ENCODE data around the gene MAP7. TPM values are rescaled to one million over a fixed set of nuclear protein-coding genes. Genes with fewer than 3 reads are reported as not detected.

The MAP7 gene
- total and polyA plus RNA-seq, 2 of the 13 experiments (the other 11 are each of a cell fraction or from before 2014, with no cell fraction given): 0.04 TPM; not detected in 1

DNA sequence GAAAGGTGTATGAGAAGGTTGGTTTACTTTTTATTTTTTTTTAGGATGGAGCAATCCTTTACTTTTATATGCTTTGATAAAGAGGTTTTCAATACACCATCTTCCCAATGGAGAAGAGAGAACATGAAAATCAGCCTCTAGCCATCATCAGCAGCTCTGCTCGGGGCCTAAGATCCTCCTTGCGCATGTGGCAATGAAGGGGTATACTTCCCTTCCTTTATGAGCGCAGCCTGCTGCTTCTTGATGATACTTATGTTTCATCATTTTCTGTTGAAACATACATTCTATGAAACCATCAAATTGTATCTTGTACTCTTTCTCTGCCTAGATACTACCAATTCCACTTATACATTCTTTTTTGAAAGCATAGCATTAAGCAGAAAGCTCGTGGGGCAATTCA is 74.5 kb downstream of the MAP7 start:
- TF ChIP-seq FOXA3 (CRISPR knock-in tag; IDR thresholded peaks at IDR 0.05) (no peak), NFIC (IDR thresholded peaks at IDR 0.05; ENCODE audit: low read length) (no peak), SRF (IDR thresholded peaks at IDR 0.05; ENCODE audit: low read depth, low read length) (no peak), CBFB (CRISPR knock-in tag; IDR thresholded peaks at IDR 0.05) (no peak), RARG (CRISPR knock-in tag; IDR thresholded peaks at IDR 0.05; ENCODE audit: low read depth) (no peak)
- TF ChIP-seq, protein P1, sequence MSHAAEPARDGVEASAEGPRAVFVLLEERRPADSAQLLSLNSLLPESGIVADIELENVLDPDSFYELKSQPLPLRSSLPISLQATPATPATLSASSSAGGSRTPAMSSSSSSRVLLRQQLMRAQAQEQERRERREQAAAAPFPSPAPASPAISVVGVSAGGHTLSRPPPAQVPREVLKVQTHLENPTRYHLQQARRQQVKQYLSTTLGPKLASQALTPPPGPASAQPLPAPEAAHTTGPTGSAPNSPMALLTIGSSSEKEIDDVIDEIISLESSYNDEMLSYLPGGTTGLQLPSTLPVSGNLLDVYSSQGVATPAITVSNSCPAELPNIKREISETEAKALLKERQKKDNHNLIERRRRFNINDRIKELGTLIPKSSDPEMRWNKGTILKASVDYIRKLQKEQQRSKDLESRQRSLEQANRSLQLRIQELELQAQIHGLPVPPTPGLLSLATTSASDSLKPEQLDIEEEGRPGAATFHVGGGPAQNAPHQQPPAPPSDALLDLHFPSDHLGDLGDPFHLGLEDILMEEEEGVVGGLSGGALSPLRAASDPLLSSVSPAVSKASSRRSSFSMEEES (CRISPR knock-in tag; IDR thresholded peaks at IDR 0.05): no peak
- TF ChIP-seq, protein P2, sequence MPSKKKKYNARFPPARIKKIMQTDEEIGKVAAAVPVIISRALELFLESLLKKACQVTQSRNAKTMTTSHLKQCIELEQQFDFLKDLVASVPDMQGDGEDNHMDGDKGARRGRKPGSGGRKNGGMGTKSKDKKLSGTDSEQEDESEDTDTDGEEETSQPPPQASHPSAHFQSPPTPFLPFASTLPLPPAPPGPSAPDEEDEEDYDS (CRISPR knock-in tag; IDR thresholded peaks at IDR 0.05): no peak
- TF ChIP-seq, protein P3, sequence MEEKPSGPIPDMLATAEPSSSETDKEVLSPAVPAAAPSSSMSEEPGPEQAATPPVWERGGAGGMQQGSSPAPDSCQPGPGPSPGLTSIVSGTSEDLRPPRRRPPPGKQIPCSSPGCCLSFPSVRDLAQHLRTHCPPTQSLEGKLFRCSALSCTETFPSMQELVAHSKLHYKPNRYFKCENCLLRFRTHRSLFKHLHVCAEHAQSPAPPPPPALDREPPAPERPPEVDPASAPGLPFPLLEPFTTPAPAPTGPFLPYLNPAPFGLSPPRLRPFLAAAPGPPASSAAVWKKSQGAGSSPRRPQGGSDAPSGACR (CRISPR knock-in tag; IDR thresholded peaks at IDR 0.05): no peak
- TF ChIP-seq, protein P4, sequence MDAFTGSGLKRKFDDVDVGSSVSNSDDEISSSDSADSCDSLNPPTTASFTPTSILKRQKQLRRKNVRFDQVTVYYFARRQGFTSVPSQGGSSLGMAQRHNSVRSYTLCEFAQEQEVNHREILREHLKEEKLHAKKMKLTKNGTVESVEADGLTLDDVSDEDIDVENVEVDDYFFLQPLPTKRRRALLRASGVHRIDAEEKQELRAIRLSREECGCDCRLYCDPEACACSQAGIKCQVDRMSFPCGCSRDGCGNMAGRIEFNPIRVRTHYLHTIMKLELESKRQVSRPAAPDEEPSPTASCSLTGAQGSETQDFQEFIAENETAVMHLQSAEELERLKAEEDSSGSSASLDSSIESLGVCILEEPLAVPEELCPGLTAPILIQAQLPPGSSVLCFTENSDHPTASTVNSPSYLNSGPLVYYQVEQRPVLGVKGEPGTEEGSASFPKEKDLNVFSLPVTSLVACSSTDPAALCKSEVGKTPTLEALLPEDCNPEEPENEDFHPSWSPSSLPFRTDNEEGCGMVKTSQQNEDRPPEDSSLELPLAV (CRISPR knock-in tag; conservative IDR thresholded peaks at IDR 0.05; ENCODE audit: low read depth): no peak
- TF ChIP-seq, protein P5, sequence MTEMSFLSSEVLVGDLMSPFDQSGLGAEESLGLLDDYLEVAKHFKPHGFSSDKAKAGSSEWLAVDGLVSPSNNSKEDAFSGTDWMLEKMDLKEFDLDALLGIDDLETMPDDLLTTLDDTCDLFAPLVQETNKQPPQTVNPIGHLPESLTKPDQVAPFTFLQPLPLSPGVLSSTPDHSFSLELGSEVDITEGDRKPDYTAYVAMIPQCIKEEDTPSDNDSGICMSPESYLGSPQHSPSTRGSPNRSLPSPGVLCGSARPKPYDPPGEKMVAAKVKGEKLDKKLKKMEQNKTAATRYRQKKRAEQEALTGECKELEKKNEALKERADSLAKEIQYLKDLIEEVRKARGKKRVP (CRISPR knock-in tag; IDR thresholded peaks at IDR 0.05): no peak
- ChIA-PET CTCF (ENCODE audit: low intra/inter-chr PET ratio, low total read pairs) (no interaction called here), POLR2A (no interaction called here)
- H3K79me2 ChIP-seq (ENCODE audit: insufficient read depth, low read length): no peaks in the 10 kb centered on the region
- intact Hi-C loops (cut with micrococcal nuclease; ENCODE audit: unreplicated experiment) (no loop called here), in situ Hi-C loops (cut with HindIII; ENCODE audit: extremely low pct_ligation_motif_present, low pct_unique_long_range_greater_than_20kb) (no loop called here)
- no peaks in the 10 kb centered on the region for H3K36me3 ChIP-seq (replicated peaks in 1 of 2; ENCODE audit: control insufficient read depth in 1 of 2, insufficient read depth in 2 of 2, low read length in 2 of 2)
- H3K4me3 ChIP-seq (replicated peaks in 1 of 3; ENCODE audit: insufficient read depth in 1 of 3, low read depth in 2 of 3, low read length in 3 of 3): no peak overlapping the region
- H3K27ac ChIP-seq (ENCODE audit: extremely low read length, insufficient read depth, low read length): no peak overlapping the region
- no peak overlapping the region for H3K4me2 ChIP-seq (ENCODE audit: low read depth, low read length)
- H3K4me1 ChIP-seq (ENCODE audit: insufficient read depth, low read length): no peaks in the 10 kb centered on the region
- no peak overlapping the region for H3K9ac ChIP-seq (ENCODE audit: insufficient read depth, low read depth, low read length)
- H3K9me3 ChIP-seq (ENCODE audit: low read length): no peaks in the 10 kb centered on the region
- ATAC-seq (no peak), DNase-seq (ENCODE audit: low spot score) (no peak), FAIRE-seq (no peak)
- H4K20me1 ChIP-seq (ENCODE audit: insufficient read depth, low read length): no peaks in the 10 kb centered on the region
- BruUV-seq (replicated peaks): no TSS peak
- no peaks in the 10 kb centered on the region for H3K27me3 ChIP-seq (ENCODE audit: control insufficient read depth in 1 of 2, insufficient read depth in 2 of 2, low read length in 2 of 2)
- WGBS (ENCODE audit: low lambda C conversion rate): 37% methylated on average over 4 of the region's 4 CpGs
- no peak overlapping the region for H2AFZ ChIP-seq (ENCODE audit: low read length)

Data from HepG2 (cell line).